Stomach (tissue), 4 donors: Measurements from ENCODE around the gene OR13C3.

Experiments used
- CTCF ChIP-seq, 7 experiments: fragments of 450-650 bp in 4 of 7; fragments of 200-600 bp in 3 of 7; sonication (generic) in 3 of 7; IDR thresholded peaks; one replicate each; pipeline ENCODE4 v1.5.1; 2016 to 2019; ENCODE audit warnings: antibody characterized with exemption in 7 of 7, control low read depth in 2 of 7, mild to moderate bottlenecking in 1 of 7
- EP300 ChIP-seq: sonication (generic); formaldehyde crosslinking; IDR thresholded peaks from one replicate; pipeline ENCODE4 v1.6.1; 2017; ENCODE audit warnings: antibody characterized with exemption
- POLR2AphosphoS5 ChIP-seq, 3 donors: sonication (generic); formaldehyde crosslinking; IDR thresholded peaks; one replicate each; pipeline ENCODE4 v1.6.1; 2016; ENCODE audit warnings: antibody characterized with exemption in 3 of 3

GRCh38 chr9:104572612-104573011, 36.0 kb upstream of the OR13C3 start:
- TF ChIP-seq CTCF (IDR thresholded peaks at IDR 0.05) (no peak), EP300 (no peak), POLR2AphosphoS5 (IDR thresholded peaks at IDR 0.05) (no peak)
